Stimulated activated CD4-positive, alpha-beta T cell treated with anti-CD3 and anti-CD28 coated beads, Interleukin-12 subunit alpha, Interleukin-12 subunit beta, amount 100 ng/mL, for 4 hours (primary cell): ENCODE measurements around the gene LAMC3.
"Not testable (repeated sequence)": the region's sequence is repeated elsewhere in the genome, so short reads cannot be mapped to it uniquely, and the experiment has no call there.

Experiments used
- DNase-seq: peaks from one replicate; pipeline ENCODE4 v3.0.0-alpha.2; 2020

LAMC3 gene

GRCh38 chr9:131082774-131083512 lies 74.0 kb downstream of the LAMC3 start:
- DNase-seq: no peak

- no peak for DNase-seq
These were observed 75.8 kb downstream of the LAMC3 start for GRCh38 chr9:131084661-131085369.

DNA sequence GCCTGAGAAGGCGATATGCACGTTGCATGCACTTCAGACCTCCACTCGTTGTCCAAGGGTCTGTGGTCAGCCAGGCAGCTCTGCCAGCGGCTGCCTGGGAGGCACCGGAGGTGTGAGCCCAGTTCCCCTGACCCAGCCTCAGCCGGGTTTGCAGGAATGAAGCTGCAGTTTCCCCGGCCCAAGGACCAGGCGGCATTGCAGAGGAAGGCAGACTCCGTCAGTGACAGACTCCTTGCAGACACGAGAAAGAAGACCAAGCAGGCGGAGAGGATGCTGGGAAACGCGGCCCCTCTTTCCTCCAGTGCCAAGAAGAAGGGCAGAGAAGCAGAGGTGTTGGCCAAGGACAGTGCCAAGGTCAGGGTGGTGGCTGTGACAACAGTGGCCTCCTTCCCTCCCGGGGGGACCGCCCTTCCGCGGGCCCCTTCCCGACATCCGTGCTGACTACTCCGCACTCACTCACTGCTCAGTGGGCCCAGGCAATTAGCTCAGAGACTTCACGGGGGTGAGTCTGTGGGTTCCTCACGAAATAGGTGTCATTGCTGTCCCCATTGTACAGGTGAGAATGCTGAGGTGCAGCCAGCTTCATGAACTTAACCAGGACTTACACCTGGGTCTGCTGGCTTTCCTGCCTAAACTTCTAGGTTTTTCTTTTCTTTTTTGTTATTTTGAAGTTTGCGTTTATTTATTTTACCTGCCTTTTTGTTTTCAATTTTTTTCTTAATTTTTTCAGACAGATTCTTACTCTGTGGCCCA lies 76.6 kb downstream of the LAMC3 start:
- no peak for DNase-seq

GRCh38 chr9:131087354-131087893 lies 78.5 kb downstream of the LAMC3 start:
- no peak for DNase-seq

- no peak for DNase-seq
These were observed 81.2 kb downstream of the LAMC3 start for GRCh38 chr9:131090025-131090787.

DNA sequence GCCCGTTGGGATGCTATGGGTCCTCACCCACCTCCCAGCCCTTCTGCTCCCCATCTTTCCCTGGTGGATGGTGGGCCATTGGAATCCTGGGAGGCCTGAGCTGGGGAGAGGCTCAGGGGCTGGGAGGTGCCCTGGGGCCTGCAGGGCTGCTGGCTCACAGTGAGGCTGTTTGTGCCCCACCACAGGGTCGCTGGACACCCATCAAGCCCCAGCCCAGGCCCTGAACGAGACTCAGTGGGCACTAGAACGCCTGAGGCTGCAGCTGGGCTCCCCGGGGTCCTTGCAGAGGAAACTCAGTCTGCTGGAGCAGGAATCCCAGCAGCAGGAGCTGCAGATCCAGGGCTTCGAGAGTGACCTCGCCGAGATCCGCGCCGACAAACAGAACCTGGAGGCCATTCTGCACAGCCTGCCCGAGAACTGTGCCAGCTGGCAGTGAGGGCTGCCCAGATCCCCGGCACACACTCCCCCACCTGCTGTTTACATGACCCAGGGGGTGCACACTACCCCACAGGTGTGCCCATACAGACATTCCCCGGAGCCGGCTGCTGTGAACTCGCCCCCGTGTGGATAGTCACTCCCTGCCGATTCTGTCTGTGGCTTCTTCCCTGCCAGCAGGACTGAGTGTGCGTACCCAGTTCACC lies 82.5 kb downstream of the LAMC3 start:
- no peak for DNase-seq

- no peak for DNase-seq
These were observed 83.1 kb downstream of the LAMC3 start for GRCh38 chr9:131092030-131092429.

DNA sequence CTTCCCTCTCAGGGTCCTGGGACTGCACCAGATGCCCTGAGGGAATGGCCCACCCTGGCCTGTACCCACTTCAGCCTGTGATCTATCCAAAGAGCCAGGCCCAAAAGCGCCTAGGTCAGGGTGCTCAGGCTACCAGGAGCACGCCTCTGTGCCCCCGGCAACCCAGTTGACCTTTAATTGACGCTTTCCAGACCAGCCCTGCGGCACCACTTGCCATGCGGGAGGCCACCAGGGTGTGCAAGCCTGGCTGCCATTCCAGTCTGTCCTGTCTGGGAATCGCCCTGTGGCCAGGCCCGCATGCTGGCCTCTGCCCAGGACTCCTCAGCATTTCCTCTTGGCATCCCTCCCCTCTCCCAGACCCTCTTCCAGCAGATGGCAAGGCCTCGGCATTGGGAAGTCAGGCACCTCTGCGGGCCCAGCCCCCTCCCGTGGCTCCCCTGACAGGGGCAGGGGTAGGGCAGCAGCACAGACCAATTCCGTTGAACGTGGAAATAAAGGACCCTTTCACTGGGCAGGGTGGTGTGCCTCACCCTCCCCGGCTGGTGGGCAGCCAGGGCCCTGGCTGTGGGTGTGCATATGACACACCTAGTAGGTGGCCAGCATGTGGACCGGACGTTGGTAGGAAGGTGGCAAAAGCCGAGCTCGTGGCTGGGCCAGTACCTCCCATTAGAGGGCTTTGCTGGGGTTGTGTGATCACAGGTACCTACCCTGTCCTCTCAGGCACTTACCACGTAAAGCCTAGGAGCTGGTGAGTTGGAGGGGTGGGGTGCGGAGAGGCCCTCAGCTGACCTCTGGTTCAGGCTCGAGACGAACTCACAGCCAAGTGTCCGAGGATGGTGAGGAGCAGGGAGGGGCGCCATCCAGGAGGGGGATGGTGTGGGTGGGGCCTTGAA lies 83.8 kb downstream of the LAMC3 start:
- DNase-seq: no peak

DNA sequence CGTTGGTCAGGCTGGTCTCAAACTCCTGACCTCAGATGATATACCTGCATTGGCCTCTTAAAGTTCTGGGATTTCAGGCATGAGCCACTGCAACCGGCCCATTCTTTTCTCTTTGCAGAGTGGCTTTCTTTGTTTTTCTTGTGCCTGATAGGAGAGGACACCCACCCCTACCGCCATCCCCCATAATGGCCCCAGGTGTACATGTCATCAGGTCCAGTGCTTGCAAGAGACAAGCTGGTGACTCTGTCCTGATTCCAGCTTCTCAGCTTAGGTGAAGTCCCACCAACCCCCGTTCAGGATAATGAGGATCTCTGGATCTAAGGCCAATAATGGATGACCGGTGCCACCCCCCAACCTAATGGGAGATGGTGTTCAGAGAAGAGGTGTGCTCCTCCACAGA lies 85.0 kb downstream of the LAMC3 start:
- DNase-seq: no peak

- DNase-seq: no peak
These were observed 85.6 kb downstream of the LAMC3 start for GRCh38 chr9:131094622-131095021.

DNA sequence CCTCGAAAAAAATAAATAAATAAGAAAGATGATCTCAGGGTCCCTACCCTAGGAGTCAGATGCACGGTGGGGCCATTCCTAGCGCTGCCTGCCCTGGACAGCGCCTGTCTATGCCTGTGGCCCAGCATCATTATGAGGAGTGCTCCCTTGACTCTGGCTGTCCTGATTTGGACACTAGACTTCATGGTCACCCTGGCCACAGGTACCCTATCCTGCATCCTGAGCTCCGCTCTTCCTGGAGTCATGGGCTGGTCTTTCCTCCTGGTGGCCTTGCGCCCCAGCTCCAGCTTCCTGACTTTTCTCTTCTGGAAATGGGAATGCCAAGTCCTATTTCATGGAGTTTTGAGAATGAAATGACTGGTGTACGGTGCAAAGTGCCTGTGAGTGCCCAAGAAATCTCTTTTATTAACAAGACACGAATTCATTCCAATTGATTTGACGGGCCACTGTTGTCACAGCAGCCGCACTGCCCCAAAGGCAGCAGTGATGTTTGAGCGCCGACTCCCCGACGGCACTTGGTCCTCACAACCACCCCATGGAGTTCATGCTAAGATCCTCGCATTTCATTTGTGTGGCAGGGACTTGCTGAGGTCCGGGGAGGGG lies 86.8 kb downstream of the LAMC3 start:
- no peak for DNase-seq

GRCh38 chr9:131096269-131097125 lies 87.5 kb downstream of the LAMC3 start, which contains the start of gene AIF1L:
TSS of gene AIF1L (plus strand) at chr9:131096531. CDS start at chr9:131096630, 99 bp downstream.
- peak; percentile 38 for DNase-seq

DNA sequence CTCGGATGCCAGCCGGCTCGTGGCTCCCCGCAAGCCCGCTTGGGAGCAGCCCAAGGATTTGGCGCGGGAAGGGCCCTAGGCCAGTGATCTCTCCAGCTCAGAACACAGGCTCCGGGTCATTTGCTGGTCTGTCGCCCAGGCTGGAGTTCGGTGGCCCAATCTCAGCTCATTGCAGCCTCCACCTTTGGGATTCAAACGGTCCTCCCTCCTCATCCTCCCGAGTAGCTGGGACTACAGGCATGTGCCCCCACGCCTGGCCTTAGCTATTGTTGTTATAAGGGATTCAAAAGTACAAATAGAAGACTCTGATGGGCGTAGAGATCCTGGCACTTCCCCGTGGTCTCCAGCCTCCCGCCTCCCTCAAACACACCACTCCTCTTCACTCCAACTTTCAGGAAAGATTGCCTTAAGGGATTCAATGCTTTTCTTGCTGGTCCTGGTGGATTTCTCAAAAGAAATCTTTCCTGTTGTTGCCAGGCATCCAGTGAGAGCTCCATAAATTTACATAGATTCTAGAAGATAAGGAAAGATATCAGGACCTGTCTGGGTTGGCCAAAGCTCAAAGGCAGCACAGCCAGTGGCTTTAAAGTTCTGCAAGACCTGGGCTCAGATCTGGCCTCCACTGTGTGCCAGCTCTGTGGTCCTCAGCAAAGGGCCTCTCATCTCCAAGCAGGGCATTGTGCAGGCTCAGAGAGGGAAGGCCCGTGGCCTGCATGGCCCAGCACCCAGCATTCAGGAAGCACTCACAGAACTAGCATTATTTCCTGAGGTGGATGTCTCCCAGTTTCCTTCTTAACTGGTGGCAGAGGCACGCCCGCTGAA lies 88.4 kb downstream of the LAMC3 start:
- DNase-seq: no peak

- no peak for DNase-seq
These were observed 88.9 kb downstream of the LAMC3 start for GRCh38 chr9:131097948-131098278.

DNA sequence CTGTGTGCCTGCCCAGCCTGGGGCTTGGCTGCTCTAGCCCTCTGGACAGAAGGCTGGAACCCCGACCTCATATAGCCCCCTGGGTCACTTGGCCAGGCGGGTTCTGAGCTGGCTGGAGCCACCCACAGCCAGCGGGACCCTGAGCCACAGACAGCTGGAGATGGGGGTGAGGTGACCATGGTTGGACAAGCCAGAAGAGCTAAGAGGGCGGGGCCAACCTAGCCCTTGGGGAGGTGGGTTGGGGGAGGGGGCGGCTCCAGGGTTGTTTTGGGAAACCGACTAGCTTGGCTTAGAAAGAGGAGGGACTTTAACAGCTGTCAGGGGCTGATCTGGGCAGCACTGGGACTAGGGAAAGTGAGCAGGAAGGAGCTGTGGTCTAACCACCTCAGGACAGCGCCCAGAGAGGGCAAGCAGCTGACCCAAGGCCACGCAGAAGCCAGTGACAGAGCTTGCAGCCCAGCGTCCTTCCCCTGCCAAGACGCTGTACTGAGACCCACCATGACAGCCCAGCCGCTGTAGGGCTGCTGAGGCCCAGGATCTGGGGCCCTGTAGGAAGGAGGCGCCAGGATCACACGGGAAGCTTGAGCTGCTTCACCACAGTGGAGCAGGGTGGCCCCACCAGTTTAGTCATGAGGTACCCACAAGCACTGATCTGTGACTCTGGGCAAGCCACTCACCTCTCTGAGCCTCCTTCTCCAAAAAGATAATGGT lies 89.6 kb downstream of the LAMC3 start:
- no peak for DNase-seq

DNA sequence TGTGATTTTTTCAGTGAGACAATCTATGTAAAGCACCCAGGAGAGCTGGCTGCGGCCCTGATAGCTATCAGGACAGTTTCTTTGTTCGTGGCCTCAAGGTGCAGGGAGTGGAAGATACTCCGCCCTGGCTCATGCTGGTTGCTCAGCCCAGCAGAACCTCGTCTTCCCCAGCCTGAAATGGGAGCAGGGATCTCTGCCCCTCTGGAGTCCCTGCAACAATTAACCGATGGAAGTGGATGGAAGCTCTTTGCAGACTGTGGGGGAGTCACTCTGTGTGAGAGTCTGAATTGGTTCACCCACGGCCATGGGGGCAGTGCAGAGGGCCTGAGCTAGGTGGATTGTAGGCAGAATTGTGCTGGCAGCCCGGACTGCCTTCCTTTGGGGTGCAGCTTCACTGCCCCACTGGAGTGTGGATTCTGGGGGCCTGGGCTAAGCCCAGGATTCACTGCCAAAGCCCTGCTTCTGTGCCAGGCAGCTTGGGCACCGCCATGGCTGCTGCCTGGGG lies 90.2 kb downstream of the LAMC3 start:
- DNase-seq: no peak

GRCh38 chr9:131099845-131100244 lies 90.9 kb downstream of the LAMC3 start:
- DNase-seq: not testable (repeated sequence)

DNA sequence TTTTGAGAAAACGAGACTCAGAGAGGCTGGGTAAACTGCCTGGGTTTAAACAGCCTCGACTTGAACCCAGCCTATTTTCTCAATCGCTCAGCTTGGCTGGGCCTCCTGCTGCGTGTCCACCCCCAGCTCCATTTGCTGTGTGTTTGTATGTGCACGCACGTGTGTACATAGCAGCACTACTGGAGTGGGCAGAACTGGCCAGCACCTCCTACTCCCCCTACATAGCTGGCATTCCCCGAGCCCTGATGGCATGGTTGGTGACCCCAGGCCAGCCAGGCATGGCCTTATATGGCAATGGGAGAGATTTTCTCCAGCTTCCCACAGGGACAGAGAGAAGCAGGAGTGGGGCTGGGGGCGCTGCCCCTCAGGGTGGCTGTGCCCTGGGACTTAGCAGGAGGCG lies 91.5 kb downstream of the LAMC3 start:
- no peak for DNase-seq
